Ascending aorta (tissue), 2 donors: ENCODE results near the gene ST7. TPM values are rescaled to one million over a fixed set of nuclear protein-coding genes. Genes with fewer than 3 reads are reported as not detected.

ENCODE experiments used
- DNase-seq, 2 donors: peaks; one replicate each; pipeline ENCODE4 v3.0.0-alpha.2; 2019; ENCODE audit warnings: low spot score in 2 of 2
- H3K27ac ChIP-seq, 2 donors: fragments of 200-600 bp; sonication (generic); one replicate each; pipeline ENCODE4 v1.5.1; 2016 to 2017; ENCODE audit warnings: mild to moderate bottlenecking in 1 of 2
- H3K27me3 ChIP-seq: fragments of 200-600 bp; sonication (generic); one replicate; pipeline ENCODE4 v1.5.1; 2017
- H3K36me3 ChIP-seq, 2 donors: fragments of 200-600 bp; sonication (generic); one replicate each; pipeline ENCODE4 v1.5.1; 2016
- H3K4me1 ChIP-seq, 2 donors: fragments of 200-600 bp; sonication (generic); one replicate each; pipeline ENCODE4 v1.5.1; 2016 to 2017; ENCODE audit warnings: mild to moderate bottlenecking in 1 of 2
- H3K4me3 ChIP-seq, 2 donors: fragments of 200-600 bp; sonication (generic); one replicate each; pipeline ENCODE4 v1.5.1; 2016 to 2017; ENCODE audit warnings: mild to moderate bottlenecking in 1 of 2
- H3K9me3 ChIP-seq, 2 donors: fragments of 200-600 bp; sonication (generic); one replicate each; pipeline ENCODE4 v1.5.1; 2016
- intact Hi-C: fragments of 100-400 bp; cut with DNase I; formaldehyde crosslinking; loops from one replicate; pipeline ENCODE4 v1.15.1; 2023
- total RNA-seq: library from RNA; depleted of rRNA; stranded (reverse); fragments of >200 nt; gene quantifications from one replicate; pipeline ENCODE4 v1.1.0, GENCODE V29; 2016
- TF ChIP-seq, protein P1 (sequence below), 3 experiments: fragments of 200-600 bp in 2 of 3; fragments of 450-650 bp in 1 of 3; sonication (generic) in 2 of 3; IDR thresholded peaks; one replicate each; pipeline ENCODE4 v1.5.1; 2016 to 2019; ENCODE audit warnings: antibody characterized with exemption in 3 of 3, mild to moderate bottlenecking in 1 of 3, moderate library complexity in 1 of 3

The ST7 gene
- total RNA-seq, 1 donor from 2014 or later: 19.2 TPM

GRCh38 chr7:117014673-117015133 is 61.4 kb downstream of the ST7 start:
- Histone ChIP-seq H3K4me3 (peak overlapping the region; percentile 4 to 5), H3K27ac (no peak overlapping the region)
- intact Hi-C loops: no loop called here

DNA sequence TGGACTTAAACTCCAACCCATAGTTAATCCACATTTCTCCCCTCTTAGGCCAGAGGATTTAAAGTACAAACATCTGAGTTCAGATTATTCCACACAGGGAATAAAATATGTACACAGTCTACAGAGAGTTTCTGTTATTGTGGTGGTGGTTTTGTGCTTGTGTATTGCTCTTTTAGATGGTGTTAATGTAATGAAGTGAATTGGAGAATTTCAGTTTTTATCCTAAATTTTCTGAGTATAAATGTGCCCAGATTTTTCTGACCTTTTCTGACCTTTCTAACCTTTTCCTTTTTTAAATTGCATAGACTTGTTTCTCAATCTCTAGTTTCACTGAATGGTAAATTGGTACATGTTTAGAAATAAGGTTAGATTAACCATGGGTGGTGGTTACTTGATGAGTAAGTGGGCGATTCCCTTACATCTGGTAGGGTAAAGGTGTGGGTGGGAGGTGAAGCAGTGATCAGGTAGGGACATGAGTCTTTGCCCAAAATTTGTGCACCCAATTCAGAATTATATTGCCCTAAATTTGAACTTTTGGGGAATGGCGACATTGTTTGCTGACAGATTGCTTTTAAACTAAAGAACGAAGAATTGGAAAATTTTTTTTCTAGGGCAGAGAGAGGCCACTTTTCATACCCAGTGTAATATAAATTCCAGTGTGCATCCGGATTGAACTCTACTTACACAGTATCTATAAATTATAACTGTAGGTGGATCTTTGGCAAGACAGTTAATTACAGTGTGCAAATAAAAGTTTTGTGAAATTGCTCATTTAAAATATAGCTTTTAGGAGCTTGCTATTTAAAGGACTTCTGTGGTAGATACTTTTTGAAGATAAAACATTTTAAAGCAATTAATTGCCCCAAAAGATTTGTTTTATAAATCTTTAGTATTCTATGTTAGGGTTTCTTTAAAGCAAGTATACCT is 62.2 kb downstream of the ST7 start:
- no peak overlapping the region for H3K27ac ChIP-seq
- no peaks in the 10 kb centered on the region for H3K9me3 ChIP-seq
- H3K4me3 ChIP-seq: peak overlapping the region; percentile 4 to 5
- TF ChIP-seq, protein P1, sequence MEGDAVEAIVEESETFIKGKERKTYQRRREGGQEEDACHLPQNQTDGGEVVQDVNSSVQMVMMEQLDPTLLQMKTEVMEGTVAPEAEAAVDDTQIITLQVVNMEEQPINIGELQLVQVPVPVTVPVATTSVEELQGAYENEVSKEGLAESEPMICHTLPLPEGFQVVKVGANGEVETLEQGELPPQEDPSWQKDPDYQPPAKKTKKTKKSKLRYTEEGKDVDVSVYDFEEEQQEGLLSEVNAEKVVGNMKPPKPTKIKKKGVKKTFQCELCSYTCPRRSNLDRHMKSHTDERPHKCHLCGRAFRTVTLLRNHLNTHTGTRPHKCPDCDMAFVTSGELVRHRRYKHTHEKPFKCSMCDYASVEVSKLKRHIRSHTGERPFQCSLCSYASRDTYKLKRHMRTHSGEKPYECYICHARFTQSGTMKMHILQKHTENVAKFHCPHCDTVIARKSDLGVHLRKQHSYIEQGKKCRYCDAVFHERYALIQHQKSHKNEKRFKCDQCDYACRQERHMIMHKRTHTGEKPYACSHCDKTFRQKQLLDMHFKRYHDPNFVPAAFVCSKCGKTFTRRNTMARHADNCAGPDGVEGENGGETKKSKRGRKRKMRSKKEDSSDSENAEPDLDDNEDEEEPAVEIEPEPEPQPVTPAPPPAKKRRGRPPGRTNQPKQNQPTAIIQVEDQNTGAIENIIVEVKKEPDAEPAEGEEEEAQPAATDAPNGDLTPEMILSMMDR (IDR thresholded peaks at IDR 0.05): no peak
- H3K4me1 ChIP-seq: peaks cover 3 to 20% of the 10 kb centered on the region in 2 donors
- intact Hi-C loops: no loop called here
- H3K27me3 ChIP-seq: no peaks in the 10 kb centered on the region
- H3K36me3 ChIP-seq: no peaks in the 10 kb centered on the region
- no peak for DNase-seq

More at GRCh38 chr7:117014673-117015133, 61.4 kb downstream of the ST7 start:
- no peaks in the 10 kb centered on the region for H3K27me3 ChIP-seq
- H3K4me1 ChIP-seq: peaks cover 3 to 19% of the 10 kb centered on the region in 2 donors
- no peak for DNase-seq
- H3K36me3 ChIP-seq: no peaks in the 10 kb centered on the region
- TF ChIP-seq, protein P1 (IDR thresholded peaks at IDR 0.05): no peak
- H3K9me3 ChIP-seq: no peaks in the 10 kb centered on the region

DNA sequence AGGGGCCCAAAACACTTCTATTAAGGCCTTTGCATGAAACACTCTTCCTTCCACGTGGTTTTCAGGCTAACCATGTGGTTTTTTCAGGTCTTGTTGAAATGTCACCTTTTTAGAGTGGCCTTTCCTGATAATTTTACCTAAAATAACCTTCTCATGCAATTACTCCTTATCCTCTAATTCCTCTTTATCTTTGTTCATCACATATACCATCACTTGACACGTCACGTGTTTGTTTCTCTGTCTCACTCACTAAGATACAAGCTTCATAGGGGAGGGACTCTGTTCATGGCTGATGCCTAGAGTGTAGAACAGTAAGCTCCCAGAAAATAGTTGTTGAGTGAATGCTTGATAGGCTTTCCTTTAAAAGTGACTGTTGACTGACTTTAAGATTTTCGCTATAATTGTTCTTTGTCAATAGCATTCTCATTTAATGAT is 63.7 kb downstream of the ST7 start:
- TF ChIP-seq, protein P1 (IDR thresholded peaks at IDR 0.05): no peak
- Histone ChIP-seq H3K36me3 (no peaks in the 10 kb centered on the region), H3K4me1 (peaks cover 0 to 17% of the 10 kb centered on the region in 2 donors), H3K27me3 (no peaks in the 10 kb centered on the region), H3K4me3 (no peak overlapping the region), H3K27ac (peak overlapping the region in 1 of 2 donors; percentile 20), H3K9me3 (no peaks in the 10 kb centered on the region)
- no peak for DNase-seq
- intact Hi-C loops: no loop called here

DNA sequence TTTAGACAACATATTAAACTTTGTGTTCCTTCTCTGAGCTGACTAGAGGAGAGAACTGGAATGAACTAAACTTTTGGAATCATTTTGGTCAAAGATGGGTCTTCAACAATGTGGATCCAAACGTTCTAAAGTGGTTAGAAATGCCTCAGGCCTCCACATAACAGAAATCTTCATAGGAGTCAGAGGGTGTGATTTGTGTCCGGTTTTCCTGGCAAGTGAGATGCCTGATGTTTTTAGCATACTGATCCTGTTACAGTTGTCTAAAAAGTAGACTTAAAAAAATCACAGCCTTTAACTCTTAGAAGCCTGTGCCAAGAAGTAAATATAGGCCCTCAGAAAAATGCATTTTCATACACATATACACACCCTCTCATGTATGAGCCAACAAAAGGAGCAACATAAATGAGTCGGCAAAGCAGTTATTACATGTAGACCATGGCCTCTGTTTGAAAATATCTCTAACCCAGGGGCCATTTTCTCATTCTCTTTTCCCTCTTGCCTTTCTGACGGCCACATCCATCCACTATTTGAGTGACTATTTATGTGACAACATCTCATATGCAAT is 64.5 kb downstream of the ST7 start:
- intact Hi-C loops: no loop called here
- Histone ChIP-seq H3K4me1 (peaks cover 0 to 23% of the 10 kb centered on the region in 2 donors), H3K4me3 (no peak overlapping the region), H3K27ac (peak overlapping the region; percentile 13 to 21), H3K36me3 (no peaks in the 10 kb centered on the region), H3K9me3 (no peaks in the 10 kb centered on the region), H3K27me3 (no peaks in the 10 kb centered on the region)
- TF ChIP-seq, protein P1 (IDR thresholded peaks at IDR 0.05): no peak
- DNase-seq: no peak

DNA sequence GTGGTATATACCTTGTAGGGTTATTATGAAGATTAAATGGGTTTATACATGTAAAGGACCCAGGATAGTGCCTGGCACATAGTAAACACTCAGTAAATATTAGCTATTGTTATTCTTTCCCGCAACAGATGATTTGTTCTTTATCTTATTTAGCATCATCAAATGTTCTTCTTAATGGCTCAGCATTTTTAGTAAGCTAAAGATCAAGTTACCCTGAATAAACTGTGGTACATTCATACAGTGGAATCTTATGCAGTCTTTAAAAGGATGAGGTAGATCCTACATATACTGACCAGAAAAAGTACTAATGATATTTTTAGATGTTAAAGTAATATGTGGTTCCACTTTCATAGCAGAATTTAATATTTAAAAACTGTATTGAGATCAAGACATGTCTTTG is 65.4 kb downstream of the ST7 start:
- H3K4me1 ChIP-seq: peaks cover 3 to 24% of the 10 kb centered on the region in 2 donors
- H3K27ac ChIP-seq: peak overlapping the region in 1 of 2 donors; percentile 21
- DNase-seq: no peak
- H3K27me3 ChIP-seq: no peaks in the 10 kb centered on the region
- TF ChIP-seq, protein P1 (IDR thresholded peaks at IDR 0.05): no peak
- intact Hi-C loops: no loop called here
- H3K4me3 ChIP-seq: no peak overlapping the region
- H3K9me3 ChIP-seq: no peaks in the 10 kb centered on the region
- H3K36me3 ChIP-seq: no peaks in the 10 kb centered on the region
